ENCODE measurements around the gene C11orf58.

C11orf58 gene

GRCh38 chr11:16767957-16768356 lies 29.5 kb downstream of the C11orf58 start:
- no peak for DNase-seq (ENCODE audit: low spot score)

GRCh38 chr11:16769386-16769785 lies 30.9 kb downstream of the C11orf58 start:
- no peak for DNase-seq (ENCODE audit: low spot score)

- DNase-seq (ENCODE audit: low spot score): no peak
Measured at GRCh38 chr11:16770016-16770415, 31.6 kb downstream of the C11orf58 start.

GRCh38 chr11:16771350-16772140 lies 33.1 kb downstream of the C11orf58 start:
- DNase-seq (ENCODE audit: low spot score): no peak

GRCh38 chr11:16772141-16772512 lies 33.7 kb downstream of the C11orf58 start:
- DNase-seq (ENCODE audit: low spot score): no peak

- no peak for DNase-seq (ENCODE audit: low spot score)
Measured at GRCh38 chr11:16773981-16774935, 35.8 kb downstream of the C11orf58 start.

- no peak for DNase-seq (ENCODE audit: low spot score)
Measured at GRCh38 chr11:16774936-16775613, 36.6 kb downstream of the C11orf58 start.

- no peak for DNase-seq (ENCODE audit: low spot score)
Measured at GRCh38 chr11:16775614-16776283, 37.3 kb downstream of the C11orf58 start.

- DNase-seq (ENCODE audit: low spot score): no peak
Measured at GRCh38 chr11:16776711-16777612, 38.5 kb downstream of the C11orf58 start.

- no peak for DNase-seq (ENCODE audit: low spot score)
Measured at GRCh38 chr11:16777613-16777975, 39.1 kb downstream of the C11orf58 start.

GRCh38 chr11:16778286-16778685 lies 39.8 kb downstream of the C11orf58 start:
- DNase-seq (ENCODE audit: low spot score): no peak

GRCh38 chr11:16778876-16779275 lies 40.4 kb downstream of the C11orf58 start:
- DNase-seq (ENCODE audit: low spot score): no peak

GRCh38 chr11:16779436-16779835 lies 41.0 kb downstream of the C11orf58 start:
- peak; percentile 29 for DNase-seq (ENCODE audit: low spot score)

- DNase-seq (ENCODE audit: low spot score): no peak
Measured at GRCh38 chr11:16780146-16780545, 41.7 kb downstream of the C11orf58 start.

- DNase-seq (ENCODE audit: low spot score): no peak
Measured at GRCh38 chr11:16780698-16781550, 42.5 kb downstream of the C11orf58 start.

GRCh38 chr11:16781936-16782919 lies 43.8 kb downstream of the C11orf58 start:
- no peak for DNase-seq (ENCODE audit: low spot score)

GRCh38 chr11:16783321-16783801 lies 44.9 kb downstream of the C11orf58 start:
- DNase-seq (ENCODE audit: low spot score): no peak

- DNase-seq (ENCODE audit: low spot score): no peak
Measured at GRCh38 chr11:16784097-16784496, 45.6 kb downstream of the C11orf58 start.

GRCh38 chr11:16784666-16785065 lies 46.2 kb downstream of the C11orf58 start:
- DNase-seq (ENCODE audit: low spot score): no peak
